ENCODE measurements around the gene SLC25A26.

Gene SLC25A26

DNA sequence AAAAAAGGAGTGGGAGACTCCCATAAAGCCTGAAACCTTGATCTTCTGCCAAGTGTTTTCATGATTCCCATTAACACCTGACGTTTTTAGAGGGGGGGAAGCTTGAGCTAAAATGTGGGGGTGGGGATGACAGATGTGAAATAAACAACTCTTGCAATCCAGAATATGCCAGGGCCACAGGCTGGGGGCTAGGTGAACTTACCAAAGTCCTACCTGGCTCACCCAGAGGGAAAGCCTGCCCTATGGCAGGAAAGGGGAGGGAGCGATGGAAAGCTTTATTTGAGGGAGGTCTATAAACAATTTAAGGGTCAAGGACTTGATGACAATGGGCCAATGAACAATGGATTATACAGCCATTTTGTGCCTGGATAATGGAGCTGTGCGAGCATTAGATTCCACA lies 171.7 kb downstream of the SLC25A26 start:
- H3K4me3 ChIP-seq: peak overlapping the region; percentile 48
- TF ChIP-seq, protein P1, sequence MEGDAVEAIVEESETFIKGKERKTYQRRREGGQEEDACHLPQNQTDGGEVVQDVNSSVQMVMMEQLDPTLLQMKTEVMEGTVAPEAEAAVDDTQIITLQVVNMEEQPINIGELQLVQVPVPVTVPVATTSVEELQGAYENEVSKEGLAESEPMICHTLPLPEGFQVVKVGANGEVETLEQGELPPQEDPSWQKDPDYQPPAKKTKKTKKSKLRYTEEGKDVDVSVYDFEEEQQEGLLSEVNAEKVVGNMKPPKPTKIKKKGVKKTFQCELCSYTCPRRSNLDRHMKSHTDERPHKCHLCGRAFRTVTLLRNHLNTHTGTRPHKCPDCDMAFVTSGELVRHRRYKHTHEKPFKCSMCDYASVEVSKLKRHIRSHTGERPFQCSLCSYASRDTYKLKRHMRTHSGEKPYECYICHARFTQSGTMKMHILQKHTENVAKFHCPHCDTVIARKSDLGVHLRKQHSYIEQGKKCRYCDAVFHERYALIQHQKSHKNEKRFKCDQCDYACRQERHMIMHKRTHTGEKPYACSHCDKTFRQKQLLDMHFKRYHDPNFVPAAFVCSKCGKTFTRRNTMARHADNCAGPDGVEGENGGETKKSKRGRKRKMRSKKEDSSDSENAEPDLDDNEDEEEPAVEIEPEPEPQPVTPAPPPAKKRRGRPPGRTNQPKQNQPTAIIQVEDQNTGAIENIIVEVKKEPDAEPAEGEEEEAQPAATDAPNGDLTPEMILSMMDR (IDR thresholded peaks at IDR 0.05): no peak
- peak overlapping the region; percentile 85 to 89 for H3K27ac ChIP-seq
- peak; percentile 45 for DNase-seq (ENCODE audit: low spot score)

DNA sequence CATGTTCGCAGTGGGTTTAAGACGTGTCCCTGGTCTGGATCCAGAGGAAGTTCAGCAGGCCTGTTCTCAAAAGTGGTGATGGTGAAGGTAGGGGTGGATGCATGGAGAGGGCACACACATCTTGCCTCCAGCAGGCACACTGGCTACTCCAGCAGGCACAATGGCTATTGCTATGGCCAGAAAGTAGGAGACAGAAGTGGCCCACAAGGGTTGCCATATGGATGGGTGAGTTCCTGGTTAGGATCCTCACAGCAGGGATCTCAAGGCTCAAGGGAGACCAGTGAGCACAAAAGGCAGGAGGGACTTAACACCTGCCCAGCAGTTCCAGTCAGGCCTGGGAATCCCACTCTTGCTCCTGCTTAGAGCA lies 172.1 kb downstream of the SLC25A26 start:
- DNase-seq (ENCODE audit: low spot score): peak; percentile 65
- peak overlapping the region; percentile 48 for H3K4me3 ChIP-seq
- TF ChIP-seq, protein P1 (IDR thresholded peaks at IDR 0.05): no peak
- peak overlapping the region; percentile 85 to 89 for H3K27ac ChIP-seq

DNA sequence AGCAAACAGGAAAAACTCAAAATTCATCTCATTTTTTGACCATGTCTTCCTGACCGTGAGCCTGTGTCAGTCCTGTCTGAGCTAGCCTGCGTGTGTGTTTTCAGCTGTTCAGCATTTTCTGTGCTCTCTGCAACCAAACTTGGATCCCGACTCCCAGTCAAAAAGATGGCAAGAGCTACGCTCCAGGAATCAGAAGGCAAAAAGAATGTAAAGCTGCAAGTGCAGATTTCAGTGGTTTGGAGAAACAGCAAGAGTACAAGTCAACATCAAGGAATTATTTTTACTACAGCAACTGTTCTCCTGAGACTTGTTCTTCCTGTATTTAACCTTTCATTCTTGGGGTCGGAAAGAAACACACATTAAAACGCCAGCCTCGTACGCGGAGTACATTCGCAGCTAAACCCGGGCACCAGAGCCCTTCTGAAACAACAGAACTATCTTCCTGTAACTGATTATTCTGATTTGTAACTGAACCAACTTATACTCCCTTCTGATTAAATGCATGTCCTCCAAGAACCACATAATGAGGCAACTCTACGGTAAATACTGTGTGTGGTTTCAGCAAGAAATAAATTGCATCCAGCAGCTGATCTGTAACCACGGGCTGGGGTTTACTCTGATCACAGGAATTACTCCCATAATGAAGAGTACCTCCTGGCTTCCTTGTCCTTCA lies 172.7 kb downstream of the SLC25A26 start:
- H3K27ac ChIP-seq: peak overlapping the region; percentile 85 to 89
- H3K4me3 ChIP-seq: peak overlapping the region; percentile 48
- TF ChIP-seq, protein P1 (IDR thresholded peaks at IDR 0.05): no peak
- DNase-seq (ENCODE audit: low spot score): peak; percentile 72

DNA sequence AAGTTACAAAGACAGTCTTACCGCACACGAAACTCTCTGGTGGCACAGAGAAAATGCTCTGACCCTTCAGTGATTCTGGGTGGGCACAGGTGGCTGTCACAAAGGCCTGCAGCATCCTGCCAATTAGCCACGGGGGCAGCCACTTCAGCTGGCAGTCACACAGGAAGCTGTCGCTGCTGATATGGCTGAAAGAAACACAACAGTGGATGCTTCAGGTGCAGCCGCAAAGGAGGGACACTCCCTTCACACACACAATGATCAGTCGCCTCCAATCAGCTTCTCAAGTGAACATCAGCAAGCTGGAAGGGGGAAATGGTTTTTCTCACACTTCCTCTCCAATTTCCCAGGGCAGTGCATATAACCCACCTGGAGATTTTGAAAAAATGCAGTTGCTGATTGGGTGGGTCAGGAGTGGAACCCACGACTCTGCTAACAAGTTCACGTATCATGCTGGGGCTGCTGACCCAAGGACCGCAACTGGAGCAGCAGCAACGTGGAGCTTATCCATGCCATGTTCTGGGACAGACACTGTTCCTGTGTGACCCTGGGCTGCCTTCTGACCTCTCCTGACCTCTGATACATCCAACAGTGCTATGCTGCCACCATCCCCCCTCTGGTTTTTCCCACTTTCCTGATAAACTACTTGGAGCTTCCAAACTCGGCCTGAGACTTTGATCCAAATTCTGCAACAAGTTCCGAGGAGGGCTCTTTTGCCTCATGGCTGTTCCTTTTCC lies 173.4 kb downstream of the SLC25A26 start:
- Histone ChIP-seq H3K4me3 (peak overlapping the region; percentile 48), H3K27ac (peak overlapping the region; percentile 85 to 89)
- TF ChIP-seq, protein P1 (IDR thresholded peaks at IDR 0.05): no peak
- DNase-seq (ENCODE audit: low spot score): peak; percentile 74

DNA sequence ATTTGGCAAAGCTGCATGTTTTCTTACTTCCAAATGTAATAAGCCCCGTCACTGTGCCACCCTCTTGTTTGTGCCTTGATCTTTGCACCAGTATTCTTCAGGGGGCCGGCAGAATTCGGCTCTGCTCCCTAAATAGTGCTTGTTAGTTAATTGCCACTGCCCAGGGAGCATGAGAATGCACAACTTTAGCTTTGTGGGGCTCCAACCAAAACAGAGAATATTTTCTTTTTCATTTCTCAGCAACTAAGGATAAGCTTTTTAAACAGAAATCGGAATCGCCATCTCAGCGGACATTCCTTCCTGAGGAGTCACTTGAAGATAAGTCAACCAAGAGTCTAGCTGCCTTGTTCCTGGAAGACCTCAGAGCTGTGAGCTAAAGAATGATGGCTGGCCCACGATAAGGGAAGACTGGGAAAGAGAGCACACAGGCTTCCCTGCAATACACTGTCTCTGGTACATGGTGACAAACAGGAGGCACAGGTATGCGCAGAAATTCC lies 174.0 kb downstream of the SLC25A26 start:
- peak overlapping the region; percentile 48 for H3K4me3 ChIP-seq
- H3K27ac ChIP-seq: peak overlapping the region; percentile 47 to 89
- DNase-seq (ENCODE audit: low spot score): no peak
- TF ChIP-seq, protein P1 (IDR thresholded peaks at IDR 0.05): no peak

DNA sequence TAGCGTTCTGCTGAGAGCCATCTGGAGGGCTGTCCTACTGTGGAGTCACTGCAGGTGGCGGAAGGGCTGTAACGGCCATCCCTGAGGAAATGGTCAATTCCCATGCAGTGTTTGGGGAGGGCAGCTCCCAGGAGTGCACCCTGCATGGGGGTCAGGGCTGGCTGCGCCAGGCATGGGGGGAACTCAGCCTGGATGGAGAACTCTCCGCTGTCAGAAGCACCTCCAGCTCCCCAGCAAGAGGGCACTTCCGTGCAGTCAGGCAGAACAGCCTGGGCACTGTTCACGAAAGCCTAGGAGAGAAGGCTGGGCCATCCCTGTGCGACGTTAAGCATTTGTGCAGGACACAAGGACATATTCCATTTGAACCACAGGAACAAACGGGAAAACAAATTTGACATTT lies 174.8 kb downstream of the SLC25A26 start:
- Histone ChIP-seq H3K27ac (peak overlapping the region; percentile 23 to 89), H3K4me3 (no peak overlapping the region)
- DNase-seq (ENCODE audit: low spot score): peak; percentile 60
- TF ChIP-seq, protein P1 (IDR thresholded peaks at IDR 0.05): no peak
